ENCODE results near the gene TRAPPC11. TPM values are rescaled to one million over a fixed set of nuclear protein-coding genes. Genes with fewer than 3 reads are reported as not detected.

The TRAPPC11 gene
- total RNA-seq, 2 donors from 2014 or later, result 41.6 to 65.3 TPM

- Histone ChIP-seq H3K36me3 (no peaks in the 10 kb centered on the region), H3K9me3 (no peaks in the 10 kb centered on the region), H3K27ac (no peak overlapping the region), H3K4me1 (ENCODE audit: control insufficient read depth in 1 of 2, low read depth in 2 of 2) (no peaks in the 10 kb centered on the region), H3K27me3 (replicated peaks; ENCODE audit: insufficient read depth) (no peaks in the 10 kb centered on the region), H3K4me3 (no peak overlapping the region)
- no peak for ATAC-seq (ENCODE audit: insufficient number of reproducible peaks, low FRiP score, low read depth)
- DNase-seq (ENCODE audit: low spot score), result no peak
- no peak for TF ChIP-seq CTCF (IDR thresholded peaks at IDR 0.05)
Measured at GRCh38 chr4:183729069-183729406, 69.9 kb downstream of the TRAPPC11 start.

GRCh38 chr4:183729430-183730328, 70.6 kb downstream of the TRAPPC11 start:
- Histone ChIP-seq H3K36me3 (no peaks in the 10 kb centered on the region), H3K9me3 (no peaks in the 10 kb centered on the region), H3K27me3 (replicated peaks; ENCODE audit: insufficient read depth) (no peaks in the 10 kb centered on the region), H3K27ac (no peak overlapping the region), H3K4me1 (ENCODE audit: control insufficient read depth in 1 of 2, low read depth in 2 of 2) (no peaks in the 10 kb centered on the region), H3K4me3 (no peak overlapping the region)
- ATAC-seq (ENCODE audit: insufficient number of reproducible peaks, low FRiP score, low read depth) (no peak), DNase-seq (ENCODE audit: low spot score) (no peak)
- no peak for TF ChIP-seq CTCF (IDR thresholded peaks at IDR 0.05)

DNA sequence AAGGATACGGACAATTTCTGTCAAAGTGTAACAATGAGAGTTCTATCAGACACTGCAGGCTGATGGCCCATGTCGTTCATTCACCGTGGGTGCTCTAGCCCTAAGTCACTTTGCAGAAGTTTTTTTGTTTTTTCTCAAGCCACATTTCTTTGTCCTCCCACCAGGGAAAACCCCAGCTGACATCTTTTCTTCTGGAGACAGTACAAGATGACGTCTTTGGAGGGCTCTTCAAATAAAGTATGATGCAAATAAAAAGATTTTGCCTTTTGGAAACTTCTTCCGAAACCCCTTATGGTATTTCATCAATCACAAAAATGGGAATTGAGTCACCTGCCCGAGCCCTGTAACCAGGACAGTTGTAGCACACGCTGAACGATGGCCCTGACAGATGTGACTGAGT, 73.2 kb downstream of the TRAPPC11 start:
- no peak for TF ChIP-seq CTCF (IDR thresholded peaks at IDR 0.05)
- Histone ChIP-seq H3K36me3 (no peaks in the 10 kb centered on the region), H3K4me1 (ENCODE audit: control insufficient read depth in 1 of 2, low read depth in 2 of 2) (no peaks in the 10 kb centered on the region), H3K27me3 (replicated peaks; ENCODE audit: insufficient read depth) (no peaks in the 10 kb centered on the region), H3K9me3 (no peaks in the 10 kb centered on the region), H3K4me3 (no peak overlapping the region), H3K27ac (no peak overlapping the region)
- DNase-seq (ENCODE audit: low spot score) (no peak), ATAC-seq (ENCODE audit: insufficient number of reproducible peaks, low FRiP score, low read depth) (no peak)

DNA sequence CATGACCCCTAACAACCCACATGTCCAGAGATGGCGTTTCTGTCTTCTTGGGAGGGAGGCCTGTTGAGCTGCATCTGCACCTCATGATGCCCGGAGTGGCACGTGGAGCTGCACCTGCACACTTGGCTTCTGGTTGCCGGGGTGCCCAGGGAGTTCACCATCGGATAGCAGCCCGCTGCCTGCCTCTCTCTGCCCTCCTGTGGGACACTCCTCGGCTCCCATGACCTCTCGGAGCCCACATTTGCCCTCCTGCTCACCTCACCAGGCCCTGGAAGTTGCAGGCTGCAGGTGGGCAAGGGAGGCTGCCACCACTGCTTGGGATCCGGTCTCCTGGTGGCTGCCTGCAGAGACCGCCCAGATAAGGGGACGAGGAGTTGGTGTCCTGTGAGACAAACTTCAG, 74.1 kb downstream of the TRAPPC11 start:
- H3K36me3 ChIP-seq, result no peaks in the 10 kb centered on the region
- ATAC-seq (ENCODE audit: insufficient number of reproducible peaks, low FRiP score, low read depth) (no peak), DNase-seq (ENCODE audit: low spot score) (no peak)

More for the DNA sequence above, 74.1 kb downstream of the TRAPPC11 start:
- no peak overlapping the region for H3K27ac ChIP-seq
- no peaks in the 10 kb centered on the region for H3K9me3 ChIP-seq
- H3K27me3 ChIP-seq (replicated peaks; ENCODE audit: insufficient read depth), result no peaks in the 10 kb centered on the region
- no peak for TF ChIP-seq CTCF (IDR thresholded peaks at IDR 0.05)
- H3K4me3 ChIP-seq, result no peak overlapping the region
- no peaks in the 10 kb centered on the region for H3K4me1 ChIP-seq (ENCODE audit: control insufficient read depth in 1 of 2, low read depth in 2 of 2)

All from thoracic aorta (tissue), 2 donors.